MM.1S (cell line): ENCODE measurements around the gene RMND5A.

ENCODE experiments used
- DNase-seq: peaks from one replicate; pipeline ENCODE4 v3.0.0-alpha.2; 2015
- H2AFZ ChIP-seq: fragments of 300-600 bp; sonication (generic); 2 replicates; pipeline ENCODE4 v1.6.0; 2016; ENCODE audit warnings: antibody characterized with exemption, low read length
- H3F3A ChIP-seq: fragments of 300-600 bp; sonication (generic); 2 replicates; pipeline ENCODE4 v1.6.1; 2016; ENCODE audit warnings: mild to moderate bottlenecking, antibody characterized with exemption, low read length, moderate library complexity, mixed read lengths; ENCODE audit not compliant: insufficient read depth
- H3K27ac ChIP-seq: fragments of 300-600 bp; sonication (generic); 2 replicates; pipeline ENCODE4 v1.5.1; 2016; ENCODE audit warnings: mild to moderate bottlenecking, low read length
- H3K27me3 ChIP-seq: fragments of 300-600 bp; sonication (generic); replicated peaks from 2 replicates; pipeline ENCODE4 v1.6.0; 2016; ENCODE audit warnings: low read length; ENCODE audit not compliant: insufficient read depth
- H3K36me3 ChIP-seq: fragments of 300-600 bp; sonication (generic); replicated peaks from 2 replicates; pipeline ENCODE4 v1.6.1; 2016; ENCODE audit warnings: mild to moderate bottlenecking, low read length, mixed read lengths; ENCODE audit not compliant: insufficient read depth
- H3K4me1 ChIP-seq: fragments of 300-600 bp; sonication (generic); 2 replicates; pipeline ENCODE4 v1.6.1; 2016; ENCODE audit warnings: low read length, mixed read lengths
- H3K4me2 ChIP-seq: fragments of 300-600 bp; sonication (generic); 2 replicates; pipeline ENCODE4 v1.6.0; 2016; ENCODE audit warnings: low read depth, low read length
- H3K4me3 ChIP-seq: fragments of 300-600 bp; sonication (generic); 2 replicates; pipeline ENCODE4 v1.5.1; 2016; ENCODE audit warnings: low read length, mixed read lengths
- H3K79me2 ChIP-seq: fragments of 300-600 bp; sonication (generic); 2 replicates; pipeline ENCODE4 v1.6.1; 2016; ENCODE audit warnings: mixed run types, low read length, mixed read lengths
- H3K9ac ChIP-seq: fragments of 300-600 bp; sonication (generic); 2 replicates; pipeline ENCODE4 v1.6.1; 2016; ENCODE audit warnings: low read length, mixed read lengths
- H3K9me2 ChIP-seq: fragments of 300-600 bp; sonication (generic); replicated peaks from 2 replicates; pipeline ENCODE4 v1.6.1; 2016; ENCODE audit warnings: mild to moderate bottlenecking, low read length, mixed read lengths; ENCODE audit not compliant: insufficient read depth
- H3K9me3 ChIP-seq: fragments of 300-600 bp; sonication (generic); replicated peaks from 2 replicates; pipeline ENCODE4 v1.6.1; 2016; ENCODE audit warnings: mild to moderate bottlenecking, low read length, mixed read lengths; ENCODE audit not compliant: insufficient read depth
- H4K20me1 ChIP-seq: fragments of 300-600 bp; sonication (generic); 2 replicates; pipeline ENCODE4 v1.6.1; 2016; ENCODE audit warnings: mild to moderate bottlenecking, low read length, moderate library complexity, mixed read lengths; ENCODE audit not compliant: insufficient read depth
- EZH2 ChIP-seq: fragments of 300-600 bp; sonication (generic); optimal IDR thresholded peaks from 2 replicates; pipeline ENCODE3; 2017; ENCODE audit warnings: low read depth, mild to moderate bottlenecking, antibody characterized with exemption, low read length, mixed read lengths
- EZH2phosphoT487 ChIP-seq: fragments of 300-600 bp; sonication (generic); IDR thresholded peaks from 2 replicates; pipeline ENCODE4 v1.6.1; 2018; ENCODE audit warnings: antibody characterized with exemption, low read length
- TF ChIP-seq, protein P1 (sequence below): fragments of 300-600 bp; sonication (generic); IDR thresholded peaks from 2 replicates; pipeline ENCODE4 v1.5.1; 2016; ENCODE audit warnings: antibody characterized with exemption, low read length, mixed read lengths

RMND5A gene

DNA sequence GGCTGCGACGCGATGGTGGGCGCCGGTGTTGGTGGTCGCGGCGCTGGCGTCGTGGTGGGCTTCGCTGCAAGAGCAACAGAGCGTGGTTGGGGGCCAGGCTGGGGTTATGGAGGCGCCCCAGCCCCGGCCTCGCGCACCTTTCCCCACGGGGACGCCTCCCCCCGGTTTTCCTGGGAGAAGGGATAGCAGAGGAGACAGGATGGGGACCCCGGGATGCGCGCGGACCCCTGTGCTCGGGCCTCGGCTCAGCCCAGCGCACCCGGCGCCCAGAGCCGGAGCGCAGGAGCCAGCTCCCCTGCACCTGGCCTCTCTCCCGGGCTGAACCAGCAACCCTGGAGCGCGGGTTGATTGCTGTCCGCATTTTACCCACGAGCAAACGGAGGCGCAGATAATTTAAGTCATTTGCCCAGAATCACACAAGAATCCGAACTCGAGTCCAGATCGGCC lies 69.6 kb downstream of the RMND5A start:
- DNase-seq, result no peak
- Histone ChIP-seq H3F3A (no peaks in the 10 kb centered on the region), H3K4me2 (no peak overlapping the region), H3K4me3 (no peak overlapping the region), H3K79me2 (no peaks in the 10 kb centered on the region), H3K9ac (no peak overlapping the region), H3K27ac (no peak overlapping the region), H2AFZ (no peak overlapping the region), H3K27me3 (peaks cover 15% of the 10 kb centered on the region; the same call in 1 of the 2 replicates), H4K20me1 (no peaks in the 10 kb centered on the region), H3K4me1 (peaks cover 11% of the 10 kb centered on the region), H3K9me2 (no peaks in the 10 kb centered on the region), H3K9me3 (no peaks in the 10 kb centered on the region), H3K36me3 (no peaks in the 10 kb centered on the region)
- TF ChIP-seq EZH2phosphoT487, result no peak
- TF ChIP-seq EZH2, result no peak
- TF ChIP-seq, protein P1, sequence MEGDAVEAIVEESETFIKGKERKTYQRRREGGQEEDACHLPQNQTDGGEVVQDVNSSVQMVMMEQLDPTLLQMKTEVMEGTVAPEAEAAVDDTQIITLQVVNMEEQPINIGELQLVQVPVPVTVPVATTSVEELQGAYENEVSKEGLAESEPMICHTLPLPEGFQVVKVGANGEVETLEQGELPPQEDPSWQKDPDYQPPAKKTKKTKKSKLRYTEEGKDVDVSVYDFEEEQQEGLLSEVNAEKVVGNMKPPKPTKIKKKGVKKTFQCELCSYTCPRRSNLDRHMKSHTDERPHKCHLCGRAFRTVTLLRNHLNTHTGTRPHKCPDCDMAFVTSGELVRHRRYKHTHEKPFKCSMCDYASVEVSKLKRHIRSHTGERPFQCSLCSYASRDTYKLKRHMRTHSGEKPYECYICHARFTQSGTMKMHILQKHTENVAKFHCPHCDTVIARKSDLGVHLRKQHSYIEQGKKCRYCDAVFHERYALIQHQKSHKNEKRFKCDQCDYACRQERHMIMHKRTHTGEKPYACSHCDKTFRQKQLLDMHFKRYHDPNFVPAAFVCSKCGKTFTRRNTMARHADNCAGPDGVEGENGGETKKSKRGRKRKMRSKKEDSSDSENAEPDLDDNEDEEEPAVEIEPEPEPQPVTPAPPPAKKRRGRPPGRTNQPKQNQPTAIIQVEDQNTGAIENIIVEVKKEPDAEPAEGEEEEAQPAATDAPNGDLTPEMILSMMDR, result no peak

DNA sequence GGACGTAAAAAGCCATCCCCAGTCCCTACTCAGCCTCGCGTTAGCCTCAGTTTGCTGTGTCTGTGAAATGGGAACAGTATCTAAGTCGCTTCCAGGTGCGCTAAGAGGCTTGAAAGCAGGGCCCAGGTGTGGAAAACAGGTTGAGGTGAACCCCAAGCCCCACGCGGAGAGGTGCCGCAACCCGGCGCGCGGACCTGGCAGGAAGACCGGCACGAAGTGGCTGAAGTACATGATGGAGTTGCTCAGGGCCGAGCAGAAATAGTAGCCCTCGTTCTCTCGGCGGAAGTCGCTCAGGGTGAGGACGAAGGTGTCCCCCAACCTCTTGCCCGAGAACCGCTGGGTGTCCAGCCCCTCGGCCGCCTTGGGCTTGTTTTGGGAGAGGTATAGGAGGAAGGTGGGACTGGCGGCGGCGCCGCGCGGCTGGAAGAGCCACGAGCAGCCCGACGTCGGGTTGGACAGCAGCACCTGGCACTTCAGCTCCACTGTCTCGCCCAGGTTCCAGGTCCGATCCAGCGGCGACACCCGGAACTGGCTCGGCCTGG lies 70.1 kb downstream of the RMND5A start:
- Histone ChIP-seq H3K4me3 (no peak overlapping the region), H3K27me3 (peaks cover 15% of the 10 kb centered on the region; the same call in 1 of the 2 replicates), H3K36me3 (no peaks in the 10 kb centered on the region), H3K4me2 (no peak overlapping the region), H3K9me3 (no peaks in the 10 kb centered on the region), H3K79me2 (no peaks in the 10 kb centered on the region), H3K27ac (no peak overlapping the region), H3K4me1 (peaks cover 11% of the 10 kb centered on the region), H3F3A (no peaks in the 10 kb centered on the region), H4K20me1 (no peaks in the 10 kb centered on the region), H3K9me2 (no peaks in the 10 kb centered on the region), H3K9ac (no peak overlapping the region), H2AFZ (no peak overlapping the region)
- TF ChIP-seq EZH2, result no peak
- TF ChIP-seq, protein P1, result no peak
- no peak for TF ChIP-seq EZH2phosphoT487
- DNase-seq, result no peak

DNA sequence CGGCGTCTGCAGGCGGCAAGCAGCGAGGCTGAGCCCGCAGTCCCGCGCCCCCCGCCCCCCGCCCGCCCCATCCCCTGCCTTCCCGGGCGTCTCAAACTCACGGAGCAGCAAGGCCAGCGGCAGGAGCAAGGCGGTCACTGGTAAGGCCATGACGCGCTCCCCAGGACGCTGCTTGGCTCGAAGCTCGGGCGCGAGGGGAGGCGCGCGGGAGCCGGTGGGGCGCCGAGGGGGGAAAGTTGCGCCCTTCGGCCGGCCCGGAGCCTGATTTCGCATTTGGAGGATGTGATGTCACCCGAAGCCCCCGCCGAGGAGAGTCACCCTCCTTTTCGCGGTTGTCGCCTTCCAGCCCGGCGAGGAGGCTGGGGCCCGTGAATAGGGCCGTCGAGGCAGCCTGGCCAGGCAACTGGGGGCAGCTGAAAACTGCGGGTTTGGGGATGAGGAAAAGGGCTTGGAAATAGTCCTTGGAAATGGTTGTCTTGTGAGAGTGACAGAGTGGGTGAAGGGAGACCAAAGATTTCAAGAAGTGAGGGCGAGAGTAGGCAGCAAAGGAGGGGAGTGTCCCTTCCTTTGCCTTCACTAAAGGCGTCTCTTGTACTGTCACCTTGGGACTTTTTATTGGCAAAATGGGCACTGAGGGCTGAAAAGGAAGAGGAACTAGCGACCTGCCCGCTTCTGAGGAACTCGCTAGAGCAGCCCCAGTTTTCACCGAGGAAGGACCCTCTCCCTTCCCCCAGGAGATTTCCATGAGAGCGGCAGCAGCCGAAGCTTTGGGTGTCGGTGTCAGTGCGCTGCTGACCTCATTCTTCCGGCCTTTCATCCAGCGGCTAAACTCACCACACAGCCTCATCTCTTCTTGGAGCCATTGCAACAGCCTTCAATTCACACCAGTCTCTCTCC lies 70.8 kb downstream of the RMND5A start, which contains the start of gene CD8A:
Gene CD8A, minus strand, starts transcription at position 238 of the 897 bp plus-strand sequence. Its CDS starts 88 bp downstream, at position 150.
- H3K4me3 ChIP-seq, result no peak within 1 kb of the TSS
- no peaks in the 10 kb centered on the region for H3K36me3 ChIP-seq
- no peak within 1 kb of the TSS for H3K27ac ChIP-seq
- H3K9me2 ChIP-seq, result no peaks in the 10 kb centered on the region
- H4K20me1 ChIP-seq, result no peaks in the 10 kb centered on the region
- H3K4me2 ChIP-seq, result no peak within 1 kb of the TSS
- peaks cover 15% of the 10 kb centered on the region; the same call in 1 of the 2 replicates for H3K27me3 ChIP-seq
- DNase-seq, result no peak
- peaks cover 11% of the 10 kb centered on the region for H3K4me1 ChIP-seq
- no peak within 1 kb of the TSS for H2AFZ ChIP-seq
- H3K79me2 ChIP-seq, result no peaks in the 10 kb centered on the region
- H3K9me3 ChIP-seq, result no peaks in the 10 kb centered on the region
- no peak within 1 kb of the TSS for H3K9ac ChIP-seq
- TF ChIP-seq EZH2, result no peak
- no peak for TF ChIP-seq EZH2phosphoT487
- TF ChIP-seq, protein P1, result no peak
- H3F3A ChIP-seq, result no peaks in the 10 kb centered on the region
